T-helper 2 cell treated with Interferon-gamma antibody and Interleukin-4, amounts not matched to agents 5 μg/mL and 100 μg/mL, for 36 hours (primary cell): Measurements from ENCODE around the gene CD58.

ENCODE experiments used
- DNase-seq: peaks from one replicate; pipeline ENCODE4 v3.0.0; 2021; ENCODE audit warnings: low spot score
- H3K27ac Mint-ChIP-seq: one replicate; pipeline ENCODE4 v1.8.0; 2021; ENCODE audit warnings: mild to moderate bottlenecking, mixed read lengths
- H3K27me3 Mint-ChIP-seq: one replicate; pipeline ENCODE4 v1.8.0; 2021; ENCODE audit warnings: low read depth, mixed read lengths
- H3K36me3 Mint-ChIP-seq: one replicate; pipeline ENCODE4 v1.8.0; 2021; ENCODE audit warnings: low read depth, mixed read lengths
- H3K4me1 Mint-ChIP-seq: one replicate; pipeline ENCODE4 v1.8.0; 2021; ENCODE audit warnings: low read depth, mixed read lengths
- H3K4me3 Mint-ChIP-seq: one replicate; pipeline ENCODE4 v1.8.0; 2022; ENCODE audit warnings: mild to moderate bottlenecking, moderate library complexity, mixed read lengths
- H3K9me3 Mint-ChIP-seq: one replicate; pipeline ENCODE4 v1.8.0; 2021; ENCODE audit warnings: mixed read lengths

The CD58 gene

GRCh38 chr1:116510361-116510760, 60.5 kb downstream of the CD58 start:
- H3K36me3 Mint-ChIP-seq = peaks cover 29% of the 10 kb centered on the region
- DNase-seq = no peak
- peaks cover 10% of the 10 kb centered on the region for H3K9me3 Mint-ChIP-seq

GRCh38 chr1:116508984-116509980, 61.5 kb downstream of the CD58 start:
- DNase-seq = peak; percentile 72
- peaks cover 10% of the 10 kb centered on the region for H3K9me3 Mint-ChIP-seq
- H3K27ac Mint-ChIP-seq = peak overlapping the region; percentile 93
- peak overlapping the region; percentile 52 for H3K4me3 Mint-ChIP-seq
- peaks cover 74% of the 10 kb centered on the region for H3K4me1 Mint-ChIP-seq
- no peaks in the 10 kb centered on the region for H3K27me3 Mint-ChIP-seq
- H3K36me3 Mint-ChIP-seq = peaks cover 26% of the 10 kb centered on the region

More at GRCh38 chr1:116510361-116510760, 60.5 kb downstream of the CD58 start:
- Mint-ChIP-seq H3K27me3 (no peaks in the 10 kb centered on the region), H3K4me3 (peak overlapping the region; percentile 34), H3K27ac (peak overlapping the region; percentile 67), H3K4me1 (peaks cover 73% of the 10 kb centered on the region)

- Mint-ChIP-seq H3K4me1 (peaks cover 77% of the 10 kb centered on the region), H3K27me3 (no peaks in the 10 kb centered on the region), H3K36me3 (peaks cover 29% of the 10 kb centered on the region), H3K27ac (peak overlapping the region; percentile 93), H3K9me3 (peaks cover 10% of the 10 kb centered on the region), H3K4me3 (peak overlapping the region; percentile 52)
- DNase-seq = peak; percentile 40
Measured at GRCh38 chr1:116508085-116508983, 62.5 kb downstream of the CD58 start.

GRCh38 chr1:116507631-116508030, 63.2 kb downstream of the CD58 start:
- DNase-seq = no peak
- Mint-ChIP-seq H3K4me1 (peaks cover 77% of the 10 kb centered on the region), H3K4me3 (peak overlapping the region; percentile 52), H3K9me3 (peaks cover 10% of the 10 kb centered on the region), H3K27me3 (no peaks in the 10 kb centered on the region), H3K36me3 (peaks cover 26% of the 10 kb centered on the region), H3K27ac (no peak overlapping the region)

GRCh38 chr1:116506132-116507004, 64.5 kb downstream of the CD58 start:
- peaks cover 26% of the 10 kb centered on the region for H3K36me3 Mint-ChIP-seq
- no peaks in the 10 kb centered on the region for H3K27me3 Mint-ChIP-seq
- no peak overlapping the region for H3K4me3 Mint-ChIP-seq
- no peak for DNase-seq
- peak overlapping the region; percentile 52 for H3K27ac Mint-ChIP-seq
- H3K9me3 Mint-ChIP-seq = peaks cover 4% of the 10 kb centered on the region
- peaks cover 81% of the 10 kb centered on the region for H3K4me1 Mint-ChIP-seq

GRCh38 chr1:116504308-116505156, 66.3 kb downstream of the CD58 start:
- no peaks in the 10 kb centered on the region for H3K9me3 Mint-ChIP-seq
- DNase-seq = peak; percentile 87
- H3K27me3 Mint-ChIP-seq = no peaks in the 10 kb centered on the region
- H3K27ac Mint-ChIP-seq = peak overlapping the region; percentile 94
- peaks cover 20% of the 10 kb centered on the region for H3K36me3 Mint-ChIP-seq
- H3K4me1 Mint-ChIP-seq = peaks cover 80% of the 10 kb centered on the region
- peak overlapping the region; percentile 72 for H3K4me3 Mint-ChIP-seq

GRCh38 chr1:116503546-116504307, 67.1 kb downstream of the CD58 start:
- peaks cover 19% of the 10 kb centered on the region for H3K36me3 Mint-ChIP-seq
- no peak for DNase-seq
- H3K4me1 Mint-ChIP-seq = peaks cover 76% of the 10 kb centered on the region
- H3K9me3 Mint-ChIP-seq = no peaks in the 10 kb centered on the region
- peak overlapping the region; percentile 94 for H3K27ac Mint-ChIP-seq
- peak overlapping the region; percentile 72 for H3K4me3 Mint-ChIP-seq
- no peaks in the 10 kb centered on the region for H3K27me3 Mint-ChIP-seq

GRCh38 chr1:116502671-116503314, 68.0 kb downstream of the CD58 start:
- H3K4me3 Mint-ChIP-seq = peak overlapping the region; percentile 8
- H3K27me3 Mint-ChIP-seq = no peaks in the 10 kb centered on the region
- peaks cover 66% of the 10 kb centered on the region for H3K4me1 Mint-ChIP-seq

GRCh38 chr1:116501870-116502244, 69.0 kb downstream of the CD58 start:
- no peak overlapping the region for H3K27ac Mint-ChIP-seq
- DNase-seq = no peak
- peaks cover 67% of the 10 kb centered on the region for H3K4me1 Mint-ChIP-seq
- H3K36me3 Mint-ChIP-seq = peaks cover 19% of the 10 kb centered on the region
- no peaks in the 10 kb centered on the region for H3K27me3 Mint-ChIP-seq
- H3K4me3 Mint-ChIP-seq = no peak overlapping the region
- no peaks in the 10 kb centered on the region for H3K9me3 Mint-ChIP-seq

More at GRCh38 chr1:116502671-116503314, 68.0 kb downstream of the CD58 start:
- Mint-ChIP-seq H3K9me3 (no peaks in the 10 kb centered on the region), H3K36me3 (peaks cover 19% of the 10 kb centered on the region), H3K27ac (peak overlapping the region; percentile 78)
- no peak for DNase-seq

- no peak for DNase-seq
- Mint-ChIP-seq H3K36me3 (peaks cover 19% of the 10 kb centered on the region), H3K27ac (no peak overlapping the region), H3K4me3 (no peak overlapping the region), H3K9me3 (no peaks in the 10 kb centered on the region), H3K4me1 (peaks cover 69% of the 10 kb centered on the region), H3K27me3 (no peaks in the 10 kb centered on the region)
Measured at GRCh38 chr1:116501125-116501869, 69.5 kb downstream of the CD58 start.
